ENCODE measurements around the gene LTB.

- TF ChIP-seq CTCF (IDR thresholded peaks at IDR 0.05; ENCODE audit: poor library complexity, severe bottlenecking) (no peak), MXI1 (conservative IDR thresholded peaks at IDR 0.05; ENCODE audit: poor library complexity, severe bottlenecking) (no peak), EP300 (conservative IDR thresholded peaks at IDR 0.05; ENCODE audit: poor library complexity, severe bottlenecking) (no peak), EZH2 (IDR thresholded peaks at IDR 0.05; ENCODE audit: borderline replicate concordance, insufficient read depth, low read length, poor library complexity, severe bottlenecking) (no peak), RAD21 (conservative IDR thresholded peaks at IDR 0.05) (no peak), POLR2AphosphoS5 (IDR thresholded peaks at IDR 0.05) (no peak)
Observed at GRCh38 chr6:31572041-31572911, 9.9 kb downstream of the LTB start, which contains the start of gene LTA.
